ENCODE data around the gene FBXO10.

Gene FBXO10

DNA sequence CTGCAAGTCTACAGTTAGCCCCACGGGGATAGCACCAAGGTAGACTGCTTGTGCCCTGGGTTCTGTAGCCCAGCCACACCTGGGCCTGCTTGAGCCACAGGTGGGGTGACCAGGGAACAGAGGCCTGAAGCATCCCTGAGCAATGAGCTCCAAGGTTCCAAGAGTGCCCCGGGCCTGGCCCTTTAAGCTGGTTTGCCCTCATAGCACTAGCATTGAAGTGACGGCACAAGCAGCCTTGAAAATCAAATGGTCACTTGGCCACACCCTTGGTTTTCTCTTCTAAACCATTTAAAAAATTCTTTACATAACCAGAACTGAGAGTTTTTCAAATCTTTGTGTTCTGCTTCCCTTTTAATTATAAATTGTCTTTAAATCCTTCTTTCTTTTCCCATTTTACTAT is 24.7 kb downstream of the FBXO10 start:
- 92% methylated on average over 3 of the region's 3 CpGs for WGBS
- no peak overlapping the region for H2BK5ac ChIP-seq (ENCODE audit: low read depth, low read length, poor library complexity, severe bottlenecking)

GRCh38 chr9:37550781-37551180 is 25.4 kb downstream of the FBXO10 start:
- Histone ChIP-seq H3K14ac (ENCODE audit: low read length in 2 of 2) (no peak overlapping the region), H3K36me3 (ENCODE audit: control insufficient read depth in 1 of 2, insufficient read depth in 2 of 2, low read depth in 1 of 2, low read length in 2 of 2) (no peaks in the 10 kb centered on the region), H3K9me3 (ENCODE audit: control insufficient read depth, low read length) (no peaks in the 10 kb centered on the region), H2BK12ac (ENCODE audit: low read length in 2 of 2) (no peak overlapping the region), H2AFZ (ENCODE audit: low read depth, low read length) (no peak overlapping the region), H3K4me2 (ENCODE audit: low read length, poor library complexity, severe bottlenecking) (no peak overlapping the region), H3K4me1 (ENCODE audit: control insufficient read depth, insufficient read depth, low read depth, low read length) (peaks cover 5% of the 10 kb centered on the region), H3K4me3 (ENCODE audit: insufficient read depth in 1 of 2, low read depth in 1 of 2, low read length in 2 of 2) (no peak overlapping the region), H4K8ac (ENCODE audit: low read length) (no peak overlapping the region), H3K27ac (ENCODE audit: low read length, poor library complexity, severe bottlenecking) (no peak overlapping the region), H3K79me1 (replicated peaks; ENCODE audit: low read length, poor library complexity, severe bottlenecking) (peaks cover 6% of the 10 kb centered on the region), H3K23ac (ENCODE audit: low read length in 2 of 2) (no peak overlapping the region), H3K27me3 (ENCODE audit: control insufficient read depth in 1 of 2, insufficient read depth in 1 of 2, low read length in 2 of 2) (no peaks in the 10 kb centered on the region), H3K4ac (ENCODE audit: low read depth in 1 of 2, low read length in 2 of 2) (no peak overlapping the region), H2AK5ac (ENCODE audit: low read length, severe bottlenecking) (no peak overlapping the region), H2BK15ac (ENCODE audit: low read depth, poor library complexity, severe bottlenecking) (no peak overlapping the region), H4K91ac (ENCODE audit: low read length) (no peak overlapping the region), H2BK5ac (ENCODE audit: low read depth, low read length, poor library complexity, severe bottlenecking) (no peak overlapping the region), H3K18ac (ENCODE audit: low read depth in 1 of 2, low read length in 2 of 2) (no peak overlapping the region), H2BK120ac (ENCODE audit: low read depth, low read length) (no peak overlapping the region), H3K9ac (ENCODE audit: low read length) (no peak overlapping the region)
- peak; percentile 5 for DNase-seq
- WGBS: 90% methylated on average over 1 of the region's 1 CpG

More for the DNA sequence above, 24.7 kb downstream of the FBXO10 start:
- Histone ChIP-seq H2AK5ac (ENCODE audit: low read length, severe bottlenecking) (no peak overlapping the region), H2BK12ac (ENCODE audit: low read length in 2 of 2) (no peak overlapping the region), H3K14ac (ENCODE audit: low read length in 2 of 2) (no peak overlapping the region), H3K4me3 (ENCODE audit: insufficient read depth in 1 of 2, low read depth in 1 of 2, low read length in 2 of 2) (no peak overlapping the region), H3K27me3 (ENCODE audit: control insufficient read depth in 1 of 2, insufficient read depth in 1 of 2, low read length in 2 of 2) (no peaks in the 10 kb centered on the region), H3K4me1 (ENCODE audit: control insufficient read depth, insufficient read depth, low read depth, low read length) (peaks cover 5% of the 10 kb centered on the region), H2AFZ (ENCODE audit: low read depth, low read length) (no peak overlapping the region), H3K9ac (ENCODE audit: low read length) (no peak overlapping the region), H3K9me3 (ENCODE audit: control insufficient read depth, low read length) (no peaks in the 10 kb centered on the region), H3K36me3 (ENCODE audit: control insufficient read depth in 1 of 2, insufficient read depth in 2 of 2, low read depth in 1 of 2, low read length in 2 of 2) (no peaks in the 10 kb centered on the region), H3K23ac (ENCODE audit: low read length in 2 of 2) (no peak overlapping the region), H4K91ac (ENCODE audit: low read length) (no peak overlapping the region), H4K8ac (ENCODE audit: low read length) (no peak overlapping the region), H3K4ac (ENCODE audit: low read depth in 1 of 2, low read length in 2 of 2) (no peak overlapping the region), H2BK15ac (ENCODE audit: low read depth, poor library complexity, severe bottlenecking) (no peak overlapping the region), H3K27ac (ENCODE audit: low read length, poor library complexity, severe bottlenecking) (no peak overlapping the region), H3K18ac (ENCODE audit: low read depth in 1 of 2, low read length in 2 of 2) (no peak overlapping the region), H3K4me2 (ENCODE audit: low read length, poor library complexity, severe bottlenecking) (no peak overlapping the region), H3K79me1 (replicated peaks; ENCODE audit: low read length, poor library complexity, severe bottlenecking) (peaks cover 4% of the 10 kb centered on the region), H2BK120ac (ENCODE audit: low read depth, low read length) (no peak overlapping the region)
- DNase-seq: no peak

GRCh38 chr9:37549527-37549926 is 26.7 kb downstream of the FBXO10 start:
- Histone ChIP-seq H2AK5ac (ENCODE audit: low read length, severe bottlenecking) (no peak overlapping the region), H3K4me1 (ENCODE audit: control insufficient read depth, insufficient read depth, low read depth, low read length) (peaks cover 5% of the 10 kb centered on the region), H2BK120ac (ENCODE audit: low read depth, low read length) (no peak overlapping the region), H3K9me3 (ENCODE audit: control insufficient read depth, low read length) (no peaks in the 10 kb centered on the region), H4K8ac (ENCODE audit: low read length) (no peak overlapping the region), H3K14ac (ENCODE audit: low read length in 2 of 2) (no peak overlapping the region), H4K91ac (ENCODE audit: low read length) (no peak overlapping the region), H3K27ac (ENCODE audit: low read length, poor library complexity, severe bottlenecking) (no peak overlapping the region), H2AFZ (ENCODE audit: low read depth, low read length) (no peak overlapping the region), H2BK15ac (ENCODE audit: low read depth, poor library complexity, severe bottlenecking) (no peak overlapping the region), H3K27me3 (ENCODE audit: control insufficient read depth in 1 of 2, insufficient read depth in 1 of 2, low read length in 2 of 2) (no peaks in the 10 kb centered on the region), H3K23ac (ENCODE audit: low read length in 2 of 2) (no peak overlapping the region), H2BK5ac (ENCODE audit: low read depth, low read length, poor library complexity, severe bottlenecking) (no peak overlapping the region), H3K79me1 (replicated peaks; ENCODE audit: low read length, poor library complexity, severe bottlenecking) (peaks cover 7% of the 10 kb centered on the region), H3K18ac (ENCODE audit: low read depth in 1 of 2, low read length in 2 of 2) (no peak overlapping the region), H2BK12ac (ENCODE audit: low read length in 2 of 2) (no peak overlapping the region), H3K4ac (ENCODE audit: low read depth in 1 of 2, low read length in 2 of 2) (no peak overlapping the region), H3K4me3 (ENCODE audit: insufficient read depth in 1 of 2, low read depth in 1 of 2, low read length in 2 of 2) (no peak overlapping the region), H3K9ac (ENCODE audit: low read length) (no peak overlapping the region), H3K4me2 (ENCODE audit: low read length, poor library complexity, severe bottlenecking) (no peak overlapping the region), H3K36me3 (ENCODE audit: control insufficient read depth in 1 of 2, insufficient read depth in 2 of 2, low read depth in 1 of 2, low read length in 2 of 2) (peaks cover 0 to 3% of the 10 kb centered on the region in 2 experiments)
- peak; percentile 8 for DNase-seq

- no peak for DNase-seq
- no peak overlapping the region for H2BK5ac ChIP-seq (ENCODE audit: low read depth, low read length, poor library complexity, severe bottlenecking)
- no peak overlapping the region for H3K9ac ChIP-seq (ENCODE audit: low read length)
- no peak overlapping the region for H4K8ac ChIP-seq (ENCODE audit: low read length)
- peaks cover 0 to 3% of the 10 kb centered on the region in 2 experiments for H3K36me3 ChIP-seq (ENCODE audit: control insufficient read depth in 1 of 2, insufficient read depth in 2 of 2, low read depth in 1 of 2, low read length in 2 of 2)
- H3K4me2 ChIP-seq (ENCODE audit: low read length, poor library complexity, severe bottlenecking): no peak overlapping the region
- no peak overlapping the region for H3K4ac ChIP-seq (ENCODE audit: low read depth in 1 of 2, low read length in 2 of 2)
- H4K91ac ChIP-seq (ENCODE audit: low read length): no peak overlapping the region
- H3K27ac ChIP-seq (ENCODE audit: low read length, poor library complexity, severe bottlenecking): no peak overlapping the region
- H2BK12ac ChIP-seq (ENCODE audit: low read length in 2 of 2): no peak overlapping the region
- WGBS: 100% methylated on average over 4 of the region's 5 CpGs
- peaks cover 5% of the 10 kb centered on the region for H3K4me1 ChIP-seq (ENCODE audit: control insufficient read depth, insufficient read depth, low read depth, low read length)
- H3K18ac ChIP-seq (ENCODE audit: low read depth in 1 of 2, low read length in 2 of 2): no peak overlapping the region
- no peak overlapping the region for H2BK120ac ChIP-seq (ENCODE audit: low read depth, low read length)
- no peak overlapping the region for H3K4me3 ChIP-seq (ENCODE audit: insufficient read depth in 1 of 2, low read depth in 1 of 2, low read length in 2 of 2)
- H3K27me3 ChIP-seq (ENCODE audit: control insufficient read depth in 1 of 2, insufficient read depth in 1 of 2, low read length in 2 of 2): no peaks in the 10 kb centered on the region
- H2AK5ac ChIP-seq (ENCODE audit: low read length, severe bottlenecking): no peak overlapping the region
- H3K9me3 ChIP-seq (ENCODE audit: control insufficient read depth, low read length): no peaks in the 10 kb centered on the region
- no peak overlapping the region for H2AFZ ChIP-seq (ENCODE audit: low read depth, low read length)
- H3K79me1 ChIP-seq (replicated peaks; ENCODE audit: low read length, poor library complexity, severe bottlenecking): peaks cover 7% of the 10 kb centered on the region
- no peak overlapping the region for H3K23ac ChIP-seq (ENCODE audit: low read length in 2 of 2)
- H3K14ac ChIP-seq (ENCODE audit: low read length in 2 of 2): no peak overlapping the region
- no peak overlapping the region for H2BK15ac ChIP-seq (ENCODE audit: low read depth, poor library complexity, severe bottlenecking)
These were observed 28.8 kb downstream of the FBXO10 start for GRCh38 chr9:37547328-37547878.

Data from mesenchymal stem cell (in vitro differentiated cells and primary cell).